Erythroblast (primary cell): ENCODE results near the gene DIP2C.

Source experiments
- GATA1 ChIP-seq: IDR thresholded peaks from 2 replicates; pipeline ENCODE4 v1.6.1; 2011; ENCODE audit warnings: low read depth, mild to moderate bottlenecking, control low read depth, low read length, moderate library complexity
- POLR2A ChIP-seq: IDR thresholded peaks from 2 replicates; pipeline ENCODE4 v1.6.1; 2011; ENCODE audit warnings: mild to moderate bottlenecking, low read length

DNA sequence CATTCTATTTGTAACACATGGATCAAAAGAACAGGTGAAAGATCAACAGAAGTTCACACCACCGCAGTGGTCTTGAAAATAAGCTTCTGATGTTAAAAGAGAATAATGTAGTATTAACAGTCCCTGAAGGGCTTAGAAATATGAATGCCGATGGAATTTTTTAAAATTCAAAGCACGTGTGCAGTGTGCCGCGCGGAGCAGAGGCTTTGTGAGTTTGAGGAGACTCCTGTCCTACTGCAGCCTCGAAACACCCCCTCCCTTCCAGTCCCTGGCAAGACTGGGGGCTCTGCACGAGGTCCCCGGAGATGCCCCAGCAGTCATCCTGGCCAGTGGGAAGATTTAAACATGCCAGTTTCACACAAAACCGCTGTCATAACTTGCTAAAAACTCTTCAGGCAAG is 196.6 kb downstream of the DIP2C start:
- no peak for TF ChIP-seq POLR2A
- TF ChIP-seq GATA1: no peak
